Naive B cell (primary cell): ENCODE data around the gene RAB11FIP3. TPM values are rescaled to one million over a fixed set of nuclear protein-coding genes. Genes with fewer than 3 reads are reported as not detected.
"Not testable (repeated sequence)": the region's sequence is repeated elsewhere in the genome, so short reads cannot be mapped to it uniquely, and the experiment has no call there.

ENCODE experiments used
- ATAC-seq, 2 donors: fragments of 150-1000 bp; cut with Tn5 transposase; 2 replicates each; pipeline ENCODE4 v1.10.0; 2021; ENCODE audit warnings: low read depth in 2 of 2, mild to moderate bottlenecking in 2 of 2, moderate library complexity in 2 of 2
- DNase-seq: peaks from one replicate; pipeline ENCODE4 v3.0.0; 2022
- H3K27ac Mint-ChIP-seq, 6 donors: one replicate each; pipeline ENCODE4 v1.8.0; 2020 to 2022; ENCODE audit warnings: mild to moderate bottlenecking in 6 of 6, mixed read lengths in 6 of 6, moderate library complexity in 5 of 6, inconsistent platforms in 2 of 6
- H3K27me3 Mint-ChIP-seq, 3 donors: one replicate each; pipeline ENCODE4 v1.8.0; 2021 to 2022; ENCODE audit warnings: mixed read lengths in 3 of 3, mild to moderate bottlenecking in 1 of 3
- H3K36me3 Mint-ChIP-seq, 2 donors: one replicate each; pipeline ENCODE4 v1.8.0; 2020 to 2022; ENCODE audit warnings: mixed read lengths in 2 of 2, inconsistent platforms in 1 of 2, mild to moderate bottlenecking in 1 of 2
- H3K4me1 Mint-ChIP-seq, 3 donors: one replicate each; pipeline ENCODE4 v1.8.0; 2020 to 2022; ENCODE audit warnings: mixed read lengths in 3 of 3, inconsistent platforms in 1 of 3, mild to moderate bottlenecking in 1 of 3, moderate library complexity in 1 of 3
- H3K4me3 Mint-ChIP-seq, 8 donors: one replicate each; pipeline ENCODE4 v1.8.0; 2020 to 2022; ENCODE audit warnings: mild to moderate bottlenecking in 8 of 8, mixed read lengths in 8 of 8, moderate library complexity in 8 of 8, inconsistent platforms in 2 of 8
- H3K9me3 Mint-ChIP-seq, 7 donors: one replicate each; pipeline ENCODE4 v1.8.0; 2020 to 2022; ENCODE audit warnings: mixed read lengths in 7 of 7, mild to moderate bottlenecking in 5 of 7, inconsistent platforms in 2 of 7, moderate library complexity in 1 of 7
- polyA plus RNA-seq, 6 donors: library from polyadenylated mRNA; unstranded; fragments of 300-500 nt; fragmentation: Illumina TruSeq; gene quantifications; one replicate each; pipeline ENCODE4 v1.2.3, GENCODE V29; 2021; ENCODE audit warnings: low read depth in 6 of 6

Gene RAB11FIP3
- polyA plus RNA-seq, 6 donors from 2014 or later = 1.0 to 4.8 (median 1.9) TPM

- Mint-ChIP-seq H3K4me1 (peaks cover 4 to 6% (median 4%) of the 10 kb centered on the region in 3 donors), H3K9me3 (no peaks in the 10 kb centered on the region), H3K36me3 (no peaks in the 10 kb centered on the region), H3K4me3 (no peak overlapping the region), H3K27ac (no peak overlapping the region), H3K27me3 (no peaks in the 10 kb centered on the region)
- DNase-seq (no peak), ATAC-seq (no peak)
Observed at GRCh38 chr16:490768-491167, 65.3 kb downstream of the RAB11FIP3 start.

DNA sequence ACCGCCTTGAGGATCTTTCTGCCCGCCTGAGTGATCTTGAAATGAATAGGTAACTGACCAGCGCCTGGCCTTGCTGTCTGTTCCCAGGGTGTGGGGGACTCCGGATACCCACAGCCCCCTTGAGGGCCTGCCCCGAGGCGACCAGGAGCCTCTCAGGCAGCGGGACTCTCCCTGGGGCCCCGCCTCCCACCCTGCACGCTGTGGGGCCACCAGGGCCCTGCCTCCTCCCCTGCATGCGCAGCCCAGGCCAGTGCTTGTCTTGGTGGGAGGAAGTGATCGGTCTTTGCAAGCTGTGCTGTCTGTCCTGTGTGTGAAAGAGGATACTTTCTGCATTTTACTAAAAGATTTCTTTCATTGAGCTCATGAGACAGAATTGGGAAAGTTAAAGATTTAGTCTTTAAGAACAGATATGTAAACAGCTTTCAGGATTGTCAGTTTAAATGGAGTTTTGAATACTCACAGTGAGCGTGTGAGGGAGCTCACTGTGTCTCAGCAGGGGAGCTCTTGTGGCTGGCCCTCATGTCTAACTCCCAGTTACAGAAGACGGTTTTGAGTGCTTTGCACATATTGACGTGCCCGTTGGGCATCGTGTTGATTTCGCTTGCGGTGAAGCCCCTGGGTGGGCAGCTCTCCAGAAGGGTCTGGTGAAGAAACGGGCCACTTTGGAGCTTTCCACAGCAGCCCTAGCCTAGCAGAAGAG is 65.9 kb downstream of the RAB11FIP3 start:
- no peaks in the 10 kb centered on the region for H3K36me3 Mint-ChIP-seq
- peaks cover 3 to 6% (median 4%) of the 10 kb centered on the region in 3 donors for H3K4me1 Mint-ChIP-seq
- no peak overlapping the region for H3K27ac Mint-ChIP-seq
- no peaks in the 10 kb centered on the region for H3K27me3 Mint-ChIP-seq
- no peak for DNase-seq
- no peaks in the 10 kb centered on the region for H3K9me3 Mint-ChIP-seq
- ATAC-seq = no peak
- no peak overlapping the region for H3K4me3 Mint-ChIP-seq

- Mint-ChIP-seq H3K9me3 (no peaks in the 10 kb centered on the region), H3K4me1 (peaks cover 0 to 6% (median 4%) of the 10 kb centered on the region in 3 donors), H3K36me3 (no peaks in the 10 kb centered on the region), H3K4me3 (no peak overlapping the region), H3K27ac (peak overlapping the region in 1 of 6 donors; percentile 66), H3K27me3 (no peaks in the 10 kb centered on the region)
- ATAC-seq (no peak), DNase-seq (no peak)
Observed at GRCh38 chr16:492211-492875, 66.9 kb downstream of the RAB11FIP3 start.

- not testable (repeated sequence) for H3K27ac Mint-ChIP-seq, ATAC-seq, DNase-seq, H3K4me1 Mint-ChIP-seq, H3K36me3 Mint-ChIP-seq, H3K27me3 Mint-ChIP-seq, H3K9me3 Mint-ChIP-seq, H3K4me3 Mint-ChIP-seq
Observed at GRCh38 chr16:494676-495075, 69.2 kb downstream of the RAB11FIP3 start.

DNA sequence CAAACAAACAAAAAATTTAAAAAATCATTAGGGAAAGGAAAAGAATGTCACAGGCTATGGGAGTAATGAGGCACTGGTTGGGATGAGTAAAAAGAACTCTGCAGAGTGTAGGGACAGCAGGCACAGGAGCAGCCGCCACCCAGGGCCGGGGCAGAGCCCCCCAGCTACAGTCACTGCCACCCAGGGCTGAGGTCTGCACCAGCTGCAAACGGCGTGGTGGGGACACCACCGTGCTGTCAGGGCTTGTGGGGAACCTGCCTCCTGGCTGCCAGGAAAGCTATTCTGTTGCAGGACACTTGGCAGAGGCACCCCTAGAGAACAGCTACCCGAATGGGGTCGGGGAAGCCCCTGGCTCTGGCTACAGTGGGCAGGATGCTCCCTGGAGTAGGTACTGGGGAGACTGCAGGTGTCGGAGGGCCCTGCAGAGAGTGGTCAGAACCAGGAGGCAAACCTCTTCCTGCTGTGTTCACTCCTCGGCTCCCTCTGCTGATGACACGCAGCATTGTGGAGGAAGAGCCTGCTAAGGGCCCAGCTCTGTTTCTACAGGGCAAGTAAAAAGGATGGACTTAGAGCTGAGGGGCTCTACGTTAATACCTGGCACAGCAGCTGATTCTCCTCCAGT is 69.8 kb downstream of the RAB11FIP3 start:
- H3K36me3 Mint-ChIP-seq = no peaks in the 10 kb centered on the region
- H3K27me3 Mint-ChIP-seq = no peaks in the 10 kb centered on the region
- ATAC-seq (no peak), DNase-seq (no peak)
- no peaks in the 10 kb centered on the region for H3K9me3 Mint-ChIP-seq
- no peak overlapping the region for H3K4me3 Mint-ChIP-seq
- no peaks in the 10 kb centered on the region for H3K4me1 Mint-ChIP-seq
- no peak overlapping the region for H3K27ac Mint-ChIP-seq

- Mint-ChIP-seq H3K36me3 (no peaks in the 10 kb centered on the region), H3K27me3 (no peaks in the 10 kb centered on the region), H3K4me3 (no peak overlapping the region), H3K27ac (no peak overlapping the region), H3K4me1 (no peaks in the 10 kb centered on the region), H3K9me3 (no peaks in the 10 kb centered on the region)
- DNase-seq = no peak
- ATAC-seq = no peak
Observed at GRCh38 chr16:496097-496886, 70.8 kb downstream of the RAB11FIP3 start.

DNA sequence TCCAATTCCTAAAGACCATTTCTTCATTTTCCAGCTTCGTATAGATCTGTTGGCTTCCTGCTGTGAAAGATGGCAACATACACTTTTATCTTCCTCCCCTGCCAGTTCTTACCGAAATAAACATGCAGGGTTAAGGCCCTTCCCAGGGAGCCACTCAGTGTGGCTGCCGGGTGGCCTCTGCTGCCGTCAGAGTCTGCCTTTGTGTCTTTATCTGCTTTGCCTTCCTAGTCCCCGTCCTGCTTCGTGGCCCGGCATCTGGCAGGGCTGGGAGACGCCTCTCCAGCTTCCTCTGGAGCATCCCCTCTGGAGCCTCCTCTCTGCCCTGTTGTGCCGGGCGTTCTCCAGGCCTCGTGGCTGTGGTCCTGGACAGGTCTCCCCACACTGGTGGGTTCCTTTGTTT is 71.8 kb downstream of the RAB11FIP3 start:
- Mint-ChIP-seq H3K27me3 (no peaks in the 10 kb centered on the region), H3K9me3 (no peaks in the 10 kb centered on the region), H3K4me3 (no peak overlapping the region), H3K27ac (no peak overlapping the region), H3K36me3 (no peaks in the 10 kb centered on the region), H3K4me1 (no peaks in the 10 kb centered on the region)
- DNase-seq = no peak
- ATAC-seq = no peak

DNA sequence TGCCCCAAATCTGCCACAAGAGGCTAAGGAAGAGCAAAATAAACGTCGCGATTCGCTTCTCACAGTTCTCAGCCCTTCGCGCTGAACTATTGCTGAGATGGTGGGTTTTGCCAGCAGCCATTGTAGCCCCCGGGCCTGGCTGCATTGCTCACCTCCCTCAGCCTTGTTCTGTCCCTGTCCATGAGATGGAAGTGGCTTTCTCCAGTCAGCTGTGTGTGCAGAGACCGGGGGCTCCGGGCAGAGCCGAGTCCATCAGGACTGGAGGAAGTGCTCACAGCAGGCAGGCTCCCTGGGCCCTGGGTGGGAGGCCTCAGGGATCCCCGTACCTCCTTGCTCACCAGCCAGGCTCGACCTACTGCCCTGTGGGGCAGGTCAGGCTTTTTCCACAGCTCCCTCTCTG is 74.5 kb downstream of the RAB11FIP3 start:
- H3K36me3 Mint-ChIP-seq = no peaks in the 10 kb centered on the region
- DNase-seq = no peak
- H3K27ac Mint-ChIP-seq = no peak overlapping the region
- no peaks in the 10 kb centered on the region for H3K4me1 Mint-ChIP-seq
- H3K9me3 Mint-ChIP-seq = no peaks in the 10 kb centered on the region
- no peaks in the 10 kb centered on the region for H3K27me3 Mint-ChIP-seq
- H3K4me3 Mint-ChIP-seq = peak overlapping the region in 1 of 8 donors; percentile 79
- ATAC-seq = no peak

- Mint-ChIP-seq H3K27me3 (no peaks in the 10 kb centered on the region), H3K27ac (no peak overlapping the region), H3K36me3 (no peaks in the 10 kb centered on the region), H3K4me1 (no peaks in the 10 kb centered on the region), H3K4me3 (no peak overlapping the region), H3K9me3 (no peaks in the 10 kb centered on the region)
- ATAC-seq (no peak), DNase-seq (no peak)
Observed at GRCh38 chr16:500709-501108, 75.3 kb downstream of the RAB11FIP3 start.

- Mint-ChIP-seq H3K4me3 (no peak overlapping the region), H3K27ac (no peak overlapping the region), H3K27me3 (no peaks in the 10 kb centered on the region), H3K36me3 (no peaks in the 10 kb centered on the region), H3K4me1 (no peaks in the 10 kb centered on the region), H3K9me3 (no peaks in the 10 kb centered on the region)
- DNase-seq (no peak), ATAC-seq (no peak)
Observed at GRCh38 chr16:502179-502943, 76.9 kb downstream of the RAB11FIP3 start.

DNA sequence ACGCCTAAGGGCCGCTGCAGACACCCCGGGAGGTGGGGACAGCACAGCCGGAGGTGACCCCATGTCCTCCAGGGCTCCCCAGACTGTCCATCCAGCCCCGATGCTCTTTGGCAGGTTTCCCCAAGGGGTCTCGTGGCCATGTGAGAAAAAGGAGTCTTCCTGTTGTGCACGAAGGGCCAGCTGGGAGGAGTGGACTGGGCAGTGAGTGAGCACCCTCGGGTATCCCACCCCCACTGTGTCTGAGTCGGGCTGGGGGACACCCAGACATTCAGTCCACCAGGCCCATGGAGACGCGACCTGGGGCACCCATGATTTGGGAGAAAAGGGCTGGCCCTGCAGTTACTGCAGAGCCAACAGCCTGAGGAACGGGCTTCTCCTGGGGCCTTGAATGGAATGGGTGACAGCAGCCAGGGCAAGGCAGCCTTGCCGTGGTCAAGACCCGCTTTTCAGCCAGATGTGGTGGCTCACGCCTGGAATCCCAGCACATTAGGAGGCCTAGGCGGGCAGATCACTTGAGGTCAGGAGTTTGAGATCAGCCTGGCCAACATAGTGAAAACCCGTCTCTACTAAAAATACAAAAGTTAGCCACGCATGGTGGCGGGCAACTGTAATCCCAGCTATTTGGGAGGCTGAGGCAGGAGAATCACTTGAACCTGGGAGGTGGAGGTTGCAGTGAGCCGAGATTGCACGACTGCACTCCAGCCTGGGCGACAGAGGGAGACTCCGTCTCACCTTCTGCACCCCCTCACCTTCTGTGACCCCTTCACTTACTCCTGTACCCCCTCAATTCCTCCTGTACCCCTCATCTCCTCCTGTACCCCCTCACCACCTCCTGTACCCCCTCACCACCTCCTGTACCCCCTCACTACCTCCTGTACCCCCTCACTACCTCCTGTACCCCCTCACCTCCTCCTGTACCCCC is 78.0 kb downstream of the RAB11FIP3 start:
- Mint-ChIP-seq H3K4me3 (no peak overlapping the region), H3K27me3 (no peaks in the 10 kb centered on the region), H3K27ac (no peak overlapping the region), H3K36me3 (no peaks in the 10 kb centered on the region), H3K9me3 (no peaks in the 10 kb centered on the region), H3K4me1 (no peaks in the 10 kb centered on the region)
- ATAC-seq (no peak), DNase-seq (no peak)

DNA sequence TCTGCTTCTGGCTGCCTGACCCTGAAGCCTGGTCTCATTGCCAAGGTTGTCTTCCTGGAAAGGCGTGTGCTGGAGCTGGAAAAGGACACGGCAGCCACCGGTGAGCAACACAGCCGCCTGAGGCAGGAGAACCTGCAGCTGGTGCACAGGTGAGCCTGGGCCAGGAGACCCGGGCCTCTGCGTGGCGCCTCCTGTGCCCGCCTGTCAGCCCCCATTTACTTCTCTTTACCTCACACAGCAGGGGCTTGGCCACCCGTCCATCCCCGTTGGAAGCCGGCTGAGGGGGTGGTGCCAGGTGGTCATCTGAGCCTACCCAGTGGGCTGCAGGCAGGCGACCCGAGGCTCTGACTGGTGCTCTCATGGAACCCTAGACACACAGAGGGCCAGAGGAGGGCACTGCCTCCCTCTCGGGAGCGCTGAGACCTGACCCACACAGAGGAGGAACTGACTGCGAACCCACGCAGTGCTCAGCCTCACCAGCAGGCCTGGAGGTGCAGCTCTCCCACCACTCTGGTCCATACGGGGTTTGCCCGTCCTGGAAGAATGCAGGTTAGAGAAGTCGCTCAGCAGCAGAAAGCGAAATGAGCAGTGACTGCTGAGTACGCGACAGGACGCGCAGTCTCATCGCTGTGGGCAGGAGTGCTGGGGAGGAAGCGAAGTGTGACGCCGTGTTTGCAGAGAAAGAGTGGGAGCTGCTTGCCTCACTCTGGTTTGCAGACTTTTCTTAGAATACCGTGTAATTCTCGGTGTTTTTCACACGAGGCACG is 80.2 kb downstream of the RAB11FIP3 start:
- DNase-seq (no peak), ATAC-seq (no peak)
- no peak overlapping the region for H3K4me3 Mint-ChIP-seq
- H3K27me3 Mint-ChIP-seq = no peaks in the 10 kb centered on the region
- no peaks in the 10 kb centered on the region for H3K9me3 Mint-ChIP-seq
- peak overlapping the region in 1 of 6 donors; percentile 69 for H3K27ac Mint-ChIP-seq
- no peaks in the 10 kb centered on the region for H3K36me3 Mint-ChIP-seq
- H3K4me1 Mint-ChIP-seq = no peaks in the 10 kb centered on the region
